ENCODE data around the gene ACAP2. TPM values are rescaled to one million over a fixed set of nuclear protein-coding genes. Genes with fewer than 3 reads are reported as not detected.

The ACAP2 gene
- total and polyA plus RNA-seq, 2 experiments from 2014 or later = 45.6 to 104 TPM

GRCh38 chr3:195253923-195254432 is 188.8 kb downstream of the ACAP2 start:
- peaks cover 4% of the 10 kb centered on the region; the same call in 1 of the 2 replicates for H3F3A ChIP-seq (replicated peaks; ENCODE audit: low read depth)
- peaks cover 98% of the 10 kb centered on the region for H3K79me2 ChIP-seq (replicated peaks; ENCODE audit: insufficient read depth)
- H3K27me3 Mint-ChIP-seq (ENCODE audit: insufficient read depth, low read depth, poor library complexity) = peaks cover 11% of the 10 kb centered on the region
- no peaks in the 10 kb centered on the region for H3K9me2 ChIP-seq (ENCODE audit: insufficient read depth)
- H2AFZ ChIP-seq = no peak overlapping the region
- no peaks in the 10 kb centered on the region for H3K36me3 ChIP-seq (ENCODE audit: insufficient read depth)
- H3K4me1 Mint-ChIP-seq = peaks cover 69% of the 10 kb centered on the region
- no peak overlapping the region for H3K27ac ChIP-seq (ENCODE audit: low read depth)
- ATAC-seq (no peak), DNase-seq (ENCODE audit: low spot score) (no peak)
- peaks cover under 1% of the 10 kb centered on the region; the same call in 1 of the 3 replicates for H3K36me3 Mint-ChIP-seq (ENCODE audit: low read depth)
- peak overlapping the region; percentile 69 for H3K27ac Mint-ChIP-seq
- 0 out of 2 replicates have a peak, but pooled peaks cover 5% of the 10 kb centered on the region for H4K20me1 ChIP-seq (replicated peaks; ENCODE audit: insufficient read depth)
- no peaks in the 10 kb centered on the region for H3K9me3 Mint-ChIP-seq
- no peak overlapping the region for H3K4me3 ChIP-seq
- H3K4me1 ChIP-seq (ENCODE audit: insufficient read depth) = peaks cover 23% of the 10 kb centered on the region
- H3K27me3 ChIP-seq (ENCODE audit: insufficient read depth) = no peaks in the 10 kb centered on the region
- TF ChIP-seq EZH2phosphoT487 (IDR thresholded peaks at IDR 0.05; ENCODE audit: unreplicated experiment) = no peak
- no peak for TF ChIP-seq NANOG (IDR thresholded peaks at IDR 0.05; ENCODE audit: borderline replicate concordance)
- TF ChIP-seq, protein P1, sequence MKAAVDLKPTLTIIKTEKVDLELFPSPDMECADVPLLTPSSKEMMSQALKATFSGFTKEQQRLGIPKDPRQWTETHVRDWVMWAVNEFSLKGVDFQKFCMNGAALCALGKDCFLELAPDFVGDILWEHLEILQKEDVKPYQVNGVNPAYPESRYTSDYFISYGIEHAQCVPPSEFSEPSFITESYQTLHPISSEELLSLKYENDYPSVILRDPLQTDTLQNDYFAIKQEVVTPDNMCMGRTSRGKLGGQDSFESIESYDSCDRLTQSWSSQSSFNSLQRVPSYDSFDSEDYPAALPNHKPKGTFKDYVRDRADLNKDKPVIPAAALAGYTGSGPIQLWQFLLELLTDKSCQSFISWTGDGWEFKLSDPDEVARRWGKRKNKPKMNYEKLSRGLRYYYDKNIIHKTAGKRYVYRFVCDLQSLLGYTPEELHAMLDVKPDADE (IDR thresholded peaks at IDR 0.05) = no peak
- TF ChIP-seq CTCF (conservative IDR thresholded peaks at IDR 0.05; ENCODE audit: low read depth in 2 of 2) = no peak
- no peak for TF ChIP-seq STAT1 (IDR thresholded peaks at IDR 0.05; ENCODE audit: unreplicated experiment)
- TF ChIP-seq, protein P2, sequence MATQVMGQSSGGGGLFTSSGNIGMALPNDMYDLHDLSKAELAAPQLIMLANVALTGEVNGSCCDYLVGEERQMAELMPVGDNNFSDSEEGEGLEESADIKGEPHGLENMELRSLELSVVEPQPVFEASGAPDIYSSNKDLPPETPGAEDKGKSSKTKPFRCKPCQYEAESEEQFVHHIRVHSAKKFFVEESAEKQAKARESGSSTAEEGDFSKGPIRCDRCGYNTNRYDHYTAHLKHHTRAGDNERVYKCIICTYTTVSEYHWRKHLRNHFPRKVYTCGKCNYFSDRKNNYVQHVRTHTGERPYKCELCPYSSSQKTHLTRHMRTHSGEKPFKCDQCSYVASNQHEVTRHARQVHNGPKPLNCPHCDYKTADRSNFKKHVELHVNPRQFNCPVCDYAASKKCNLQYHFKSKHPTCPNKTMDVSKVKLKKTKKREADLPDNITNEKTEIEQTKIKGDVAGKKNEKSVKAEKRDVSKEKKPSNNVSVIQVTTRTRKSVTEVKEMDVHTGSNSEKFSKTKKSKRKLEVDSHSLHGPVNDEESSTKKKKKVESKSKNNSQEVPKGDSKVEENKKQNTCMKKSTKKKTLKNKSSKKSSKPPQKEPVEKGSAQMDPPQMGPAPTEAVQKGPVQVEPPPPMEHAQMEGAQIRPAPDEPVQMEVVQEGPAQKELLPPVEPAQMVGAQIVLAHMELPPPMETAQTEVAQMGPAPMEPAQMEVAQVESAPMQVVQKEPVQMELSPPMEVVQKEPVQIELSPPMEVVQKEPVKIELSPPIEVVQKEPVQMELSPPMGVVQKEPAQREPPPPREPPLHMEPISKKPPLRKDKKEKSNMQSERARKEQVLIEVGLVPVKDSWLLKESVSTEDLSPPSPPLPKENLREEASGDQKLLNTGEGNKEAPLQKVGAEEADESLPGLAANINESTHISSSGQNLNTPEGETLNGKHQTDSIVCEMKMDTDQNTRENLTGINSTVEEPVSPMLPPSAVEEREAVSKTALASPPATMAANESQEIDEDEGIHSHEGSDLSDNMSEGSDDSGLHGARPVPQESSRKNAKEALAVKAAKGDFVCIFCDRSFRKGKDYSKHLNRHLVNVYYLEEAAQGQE (IDR thresholded peaks at IDR 0.05; ENCODE audit: unreplicated experiment) = no peak
- TF ChIP-seq JUNB (IDR thresholded peaks at IDR 0.05; ENCODE audit: unreplicated experiment) = no peak
- 0 out of 2 replicates have a peak overlapping the region, but pooled peaks have one; percentile 26 for H3K4me2 ChIP-seq
- no peak overlapping the region for H3K4me3 Mint-ChIP-seq
